HEK293 (cell line): ENCODE results near the gene ROS1.

ENCODE experiments used
- CTCF ChIA-PET: fragments of 350-600 bp; formaldehyde crosslinking; extraction: SDS; loops from one replicate; lab custom pipeline; 2021; ENCODE audit warnings: antibody characterized with exemption; lab: Yijun Ruan, JAX
- POLR2A ChIA-PET: fragments of 300-600 bp; formaldehyde crosslinking; extraction: SDS; loops from one replicate; lab custom pipeline; 2020; ENCODE audit warnings: antibody characterized with exemption, inconsistent platforms; lab: Yijun Ruan, JAX
- H3K27ac ChIP-seq: fragments of 200-500 bp; sonication (Bioruptor generic); 2 replicates; pipeline ENCODE4 v1.5.1; 2014; ENCODE audit warnings: low read depth, low read length, control low read depth, inconsistent platforms; ENCODE audit errors: extremely low read depth
- H3K36me3 ChIP-seq, 2 experiments: fragments of 200-500 bp in 1 of 2; sonication (Bioruptor generic) in 1 of 2; 1 replicate in 1 of 2; 2 replicates in 1 of 2; pipeline ENCODE4 v1.5.1; 2014 to 2017; ENCODE audit warnings: inconsistent platforms in 2 of 2, low read length in 2 of 2; ENCODE audit not compliant: control insufficient read depth in 2 of 2, insufficient read depth in 1 of 2
- H3K4me1 ChIP-seq: fragments of 200-500 bp; sonication (Bioruptor generic); 2 replicates; pipeline ENCODE4 v1.5.1; 2014; ENCODE audit warnings: mild to moderate bottlenecking, low read length, inconsistent platforms; ENCODE audit not compliant: control insufficient read depth, insufficient read depth
- H3K4me3 ChIP-seq: 2 replicates; pipeline ENCODE4 v1.5.1; 2011; ENCODE audit warnings: low read depth, mild to moderate bottlenecking, control low read depth, low read length, moderate library complexity
- H3K9me3 ChIP-seq: fragments of 200-500 bp; sonication (Bioruptor generic); 2 replicates; pipeline ENCODE4 v1.5.1; 2014; ENCODE audit warnings: low read depth, low read length, inconsistent platforms; ENCODE audit not compliant: control insufficient read depth, insufficient read depth
- PATZ1 ChIP-seq: fragments of 450-650 bp; formaldehyde crosslinking; IDR thresholded peaks from 2 replicates; pipeline ENCODE4 v1.5.1; 2016; ENCODE audit warnings: missing biosample characterization, missing genetic modification characterization
- ZBTB26 ChIP-seq: fragments of 450-650 bp; formaldehyde crosslinking; optimal IDR thresholded peaks from 2 replicates; pipeline ENCODE3; 2016; ENCODE audit warnings: missing biosample characterization, mild to moderate bottlenecking, missing genetic modification characterization
- ZFP69B ChIP-seq: fragments of 450-650 bp; formaldehyde crosslinking; IDR thresholded peaks from 2 replicates; pipeline ENCODE4 v1.5.1; 2016; ENCODE audit warnings: missing biosample characterization, missing genetic modification characterization
- ZNF121 ChIP-seq: fragments of 450-650 bp; formaldehyde crosslinking; IDR thresholded peaks from 2 replicates; pipeline ENCODE4 v1.5.1; 2016; ENCODE audit warnings: missing biosample characterization, missing genetic modification characterization
- ZNF16 ChIP-seq: fragments of 450-650 bp; formaldehyde crosslinking; IDR thresholded peaks from 2 replicates; pipeline ENCODE4 v1.5.1; 2016; ENCODE audit warnings: low read depth, missing biosample characterization, missing genetic modification characterization
- ZNF169 ChIP-seq: fragments of 450-650 bp; formaldehyde crosslinking; IDR thresholded peaks from 2 replicates; pipeline ENCODE4 v1.5.1; 2016; ENCODE audit warnings: missing biosample characterization, missing genetic modification characterization
- ZNF18 ChIP-seq: fragments of 450-650 bp; formaldehyde crosslinking; IDR thresholded peaks from 2 replicates; pipeline ENCODE4 v1.5.1; 2016; ENCODE audit warnings: missing biosample characterization, missing genetic modification characterization
- ZNF19 ChIP-seq: fragments of 450-650 bp; formaldehyde crosslinking; IDR thresholded peaks from 2 replicates; pipeline ENCODE4; 2016; ENCODE audit warnings: missing biosample characterization, missing genetic modification characterization, low read depth
- ZNF202 ChIP-seq: fragments of 450-650 bp; formaldehyde crosslinking; IDR thresholded peaks from 2 replicates; pipeline ENCODE4 v1.5.1; 2016; ENCODE audit warnings: missing biosample characterization, missing genetic modification characterization, borderline replicate concordance
- ZNF223 ChIP-seq: fragments of 450-650 bp; formaldehyde crosslinking; IDR thresholded peaks from 2 replicates; pipeline ENCODE4 v1.5.1; 2016; ENCODE audit warnings: missing biosample characterization, missing genetic modification characterization
- ZNF26 ChIP-seq: fragments of 450-650 bp; formaldehyde crosslinking; IDR thresholded peaks from 2 replicates; pipeline ENCODE4 v1.5.1; 2016; ENCODE audit warnings: missing biosample characterization, missing genetic modification characterization
- ZNF398 ChIP-seq: fragments of 450-650 bp; formaldehyde crosslinking; IDR thresholded peaks from 2 replicates; pipeline ENCODE4 v1.5.1; 2017; ENCODE audit warnings: missing biosample characterization, missing genetic modification characterization
- ZNF416 ChIP-seq: fragments of 450-650 bp; formaldehyde crosslinking; IDR thresholded peaks from 2 replicates; pipeline ENCODE4 v1.5.1; 2016; ENCODE audit warnings: missing biosample characterization, missing genetic modification characterization
- ZNF555 ChIP-seq: fragments of 450-650 bp; formaldehyde crosslinking; conservative IDR thresholded peaks from 2 replicates; pipeline ENCODE4 v1.5.1; 2017; ENCODE audit warnings: missing biosample characterization, mild to moderate bottlenecking, missing genetic modification characterization, inconsistent platforms
- ZNF623 ChIP-seq: fragments of 450-650 bp; formaldehyde crosslinking; IDR thresholded peaks from 2 replicates; pipeline ENCODE4 v1.5.1; 2016; ENCODE audit warnings: missing biosample characterization, missing genetic modification characterization
- ZNF626 ChIP-seq: fragments of 450-650 bp; sonication (Bioruptor Pico); formaldehyde crosslinking; IDR thresholded peaks from 2 replicates; pipeline ENCODE4 v1.5.1; 2018; ENCODE audit warnings: missing biosample characterization, missing genetic modification characterization, inconsistent platforms
- ZNF660 ChIP-seq: fragments of 450-650 bp; IDR thresholded peaks from 2 replicates; pipeline ENCODE4 v1.5.1; 2018; ENCODE audit warnings: missing biosample characterization, mild to moderate bottlenecking, missing genetic modification characterization
- ZNF692 ChIP-seq: fragments of 450-650 bp; formaldehyde crosslinking; IDR thresholded peaks from 2 replicates; pipeline ENCODE4 v1.5.1; 2016; ENCODE audit warnings: missing biosample characterization, missing genetic modification characterization
- ZSCAN4 ChIP-seq: fragments of 450-650 bp; formaldehyde crosslinking; IDR thresholded peaks from 2 replicates; pipeline ENCODE4 v1.5.1; 2017; ENCODE audit warnings: missing biosample characterization, missing genetic modification characterization

The ROS1 gene

GRCh38 chr6:117423754-117424153 is 2.0 kb downstream of the ROS1 start (continued):
- TF ChIP-seq ZNF19 (tag by site-specific recombination) (no peak), ZNF416 (no peak), ZNF692 (tag by site-specific recombination) (no peak), ZNF626 (tag by site-specific recombination) (no peak), PATZ1 (tag by site-specific recombination) (no peak), ZNF555 (tag by site-specific recombination) (no peak), ZBTB26 (no peak), ZNF202 (no peak)

GRCh38 chr6:117418320-117418719 is 7.4 kb downstream of the ROS1 start:
- POLR2A ChIA-PET: no interaction called here
- no peak for TF ChIP-seq ZNF398 (tag by site-specific recombination)
- no peak for TF ChIP-seq ZNF26 (tag by site-specific recombination)
- no peak for TF ChIP-seq ZNF623
- TF ChIP-seq ZNF121 (tag by site-specific recombination): no peak
- TF ChIP-seq ZNF223: no peak
- no peak for TF ChIP-seq ZNF18 (tag by site-specific recombination)
- no peak for TF ChIP-seq ZSCAN4 (tag by site-specific recombination)
- no peak for TF ChIP-seq ZFP69B (tag by site-specific recombination)
- TF ChIP-seq ZNF660 (tag by site-specific recombination): no peak
- TF ChIP-seq ZNF16 (tag by site-specific recombination): no peak
- TF ChIP-seq ZNF169: no peak
- H3K9me3 ChIP-seq: no peaks in the 10 kb centered on the region

More at GRCh38 chr6:117418320-117418719, 7.4 kb downstream of the ROS1 start:
- H3K36me3 ChIP-seq: no peaks in the 10 kb centered on the region
- no peaks in the 10 kb centered on the region for H3K4me1 ChIP-seq
- H3K4me3 ChIP-seq: no peak overlapping the region
- CTCF ChIA-PET: no interaction called here
- H3K27ac ChIP-seq: no peak overlapping the region
